B cell (primary cell): Measurements from ENCODE around the gene SLC16A7.

Experiments used
- EZH2 ChIP-seq: IDR thresholded peaks from 2 replicates; pipeline ENCODE4 v1.6.1; 2012; ENCODE audit warnings: borderline replicate concordance, low read depth, mild to moderate bottlenecking, moderate library complexity, low read length; ENCODE audit not compliant: insufficient read depth, poor library complexity, severe bottlenecking
- TF ChIP-seq, protein P1 (sequence below): fragments of 200-600 bp; IDR thresholded peaks from one replicate; pipeline ENCODE4 v1.8.0; 2022; ENCODE audit warnings: antibody characterized with exemption, mild to moderate bottlenecking

DNA sequence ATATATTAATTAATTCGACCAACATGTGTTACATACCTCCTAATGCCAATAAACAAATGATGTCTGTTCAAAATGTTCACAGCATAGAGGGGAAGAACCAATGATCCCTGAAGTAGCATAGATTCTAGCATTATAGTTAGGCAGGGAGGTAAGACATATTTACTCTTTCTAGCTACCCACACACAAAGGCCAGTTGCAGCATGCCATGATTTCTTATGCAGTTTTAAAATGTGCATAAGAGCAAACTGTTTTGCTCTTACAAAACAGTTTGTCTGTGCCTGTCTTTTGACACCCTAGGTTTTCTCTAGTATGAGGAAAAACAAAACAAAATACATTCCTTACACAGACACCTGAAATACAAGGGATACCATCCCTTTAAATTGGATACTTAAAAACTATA is 61.9 kb downstream of the SLC16A7 start:
- TF ChIP-seq, protein P1, sequence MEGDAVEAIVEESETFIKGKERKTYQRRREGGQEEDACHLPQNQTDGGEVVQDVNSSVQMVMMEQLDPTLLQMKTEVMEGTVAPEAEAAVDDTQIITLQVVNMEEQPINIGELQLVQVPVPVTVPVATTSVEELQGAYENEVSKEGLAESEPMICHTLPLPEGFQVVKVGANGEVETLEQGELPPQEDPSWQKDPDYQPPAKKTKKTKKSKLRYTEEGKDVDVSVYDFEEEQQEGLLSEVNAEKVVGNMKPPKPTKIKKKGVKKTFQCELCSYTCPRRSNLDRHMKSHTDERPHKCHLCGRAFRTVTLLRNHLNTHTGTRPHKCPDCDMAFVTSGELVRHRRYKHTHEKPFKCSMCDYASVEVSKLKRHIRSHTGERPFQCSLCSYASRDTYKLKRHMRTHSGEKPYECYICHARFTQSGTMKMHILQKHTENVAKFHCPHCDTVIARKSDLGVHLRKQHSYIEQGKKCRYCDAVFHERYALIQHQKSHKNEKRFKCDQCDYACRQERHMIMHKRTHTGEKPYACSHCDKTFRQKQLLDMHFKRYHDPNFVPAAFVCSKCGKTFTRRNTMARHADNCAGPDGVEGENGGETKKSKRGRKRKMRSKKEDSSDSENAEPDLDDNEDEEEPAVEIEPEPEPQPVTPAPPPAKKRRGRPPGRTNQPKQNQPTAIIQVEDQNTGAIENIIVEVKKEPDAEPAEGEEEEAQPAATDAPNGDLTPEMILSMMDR: no peak
- TF ChIP-seq EZH2: no peak
